ENCODE measurements around the gene UGT1A8. TPM values are rescaled to one million over a fixed set of nuclear protein-coding genes. Genes with fewer than 3 reads are reported as not detected.

UGT1A8 gene
- total and polyA plus RNA-seq, 10 donors = not detected

- H3K4me3 ChIP-seq = no peak within 1 kb of the TSS
- TF ChIP-seq POLR2AphosphoS5 (IDR thresholded peaks at IDR 0.05) (no peak), CTCF (IDR thresholded peaks at IDR 0.05 in 8 of 11, conservative IDR thresholded peaks at IDR 0.05 in 3 of 11) (no peak), POLR2A (IDR thresholded peaks at IDR 0.05) (no peak)
- H3K27ac ChIP-seq = no peak within 1 kb of the TSS
- peaks cover 0 to 26% (median 12%) of the 10 kb centered on the region in 8 donors for H3K9me3 ChIP-seq
- no peak for DNase-seq
- no peaks in the 10 kb centered on the region for H3K36me3 ChIP-seq
- intact Hi-C loops (cut with DNase I; ENCODE audit: low total_unique reads) = no loop called here
- peaks cover 0 to 7% (median 0%) of the 10 kb centered on the region in 7 donors for H3K27me3 ChIP-seq (replicated peaks in 1 of 7)
- WGBS, 5 donors = 75 to 94% (median 89%) methylated on average over 2 of the region's 2 CpGs
- H3K4me1 ChIP-seq = no peaks in the 10 kb centered on the region
Observed at GRCh38 chr2:233778030-233778429, 160.6 kb downstream of the UGT1A8 start, which contains the start of gene MROH2A. TSS of gene MROH2A (plus strand) at chr2:233778330. CDS start at chr2:233779359, 1,029 bp downstream.

GRCh38 chr2:233779722-233780121 lies 162.3 kb downstream of the UGT1A8 start:
- Histone ChIP-seq H3K27me3 (replicated peaks in 1 of 7) (peaks cover 0 to 11% (median 0%) of the 10 kb centered on the region in 7 donors), H3K4me1 (no peaks in the 10 kb centered on the region)
- intact Hi-C loops (cut with DNase I; ENCODE audit: low total_unique reads) = no loop called here

GRCh38 chr2:233780771-233781170 lies 163.3 kb downstream of the UGT1A8 start:
- no peak overlapping the region for H3K4me3 ChIP-seq
- intact Hi-C loops (cut with DNase I; ENCODE audit: low total_unique reads) = no loop called here
- H3K9me3 ChIP-seq = peaks cover 0 to 18% (median 7%) of the 10 kb centered on the region in 8 donors
- no peaks in the 10 kb centered on the region for H3K36me3 ChIP-seq
- 89 to 93% (median 91%) methylated on average over 4 of the region's 4 CpGs for WGBS, 5 donors
- TF ChIP-seq POLR2A (IDR thresholded peaks at IDR 0.05) (no peak), CTCF (IDR thresholded peaks at IDR 0.05 in 8 of 11, conservative IDR thresholded peaks at IDR 0.05 in 3 of 11) (no peak), POLR2AphosphoS5 (IDR thresholded peaks at IDR 0.05) (no peak)
- peaks cover 0 to 17% (median 0%) of the 10 kb centered on the region in 7 donors for H3K27me3 ChIP-seq (replicated peaks in 1 of 7)
- H3K4me1 ChIP-seq = no peaks in the 10 kb centered on the region
- H3K27ac ChIP-seq = no peak overlapping the region
- no peak for DNase-seq

More at GRCh38 chr2:233779722-233780121, 162.3 kb downstream of the UGT1A8 start:
- Histone ChIP-seq H3K9me3 (peaks cover 0 to 26% (median 12%) of the 10 kb centered on the region in 8 donors), H3K36me3 (no peaks in the 10 kb centered on the region), H3K4me3 (no peak overlapping the region), H3K27ac (no peak overlapping the region)
- 82 to 92% (median 88%) methylated on average over 3 to 4 of the region's 4 CpGs for WGBS, 5 donors
- no peak for TF ChIP-seq POLR2A (IDR thresholded peaks at IDR 0.05)
- no peak for TF ChIP-seq POLR2AphosphoS5 (IDR thresholded peaks at IDR 0.05)
- TF ChIP-seq CTCF (IDR thresholded peaks at IDR 0.05 in 8 of 11, conservative IDR thresholded peaks at IDR 0.05 in 3 of 11) = no peak
- no peak for DNase-seq

- intact Hi-C loops (cut with DNase I; ENCODE audit: low total_unique reads) = no loop called here
- 82 to 95% (median 90%) methylated on average over 6 to 7 of the region's 7 CpGs for WGBS, 5 donors
Observed at GRCh38 chr2:233789554-233789953, 172.1 kb downstream of the UGT1A8 start.

More at GRCh38 chr2:233789554-233789953, 172.1 kb downstream of the UGT1A8 start:
- Histone ChIP-seq H3K27ac (no peak overlapping the region), H3K27me3 (replicated peaks in 1 of 7) (peaks cover 0 to 28% (median 0%) of the 10 kb centered on the region in 7 donors), H3K4me1 (no peaks in the 10 kb centered on the region), H3K9me3 (no peaks in the 10 kb centered on the region), H3K36me3 (no peaks in the 10 kb centered on the region), H3K4me3 (no peak overlapping the region)
- peak; percentile 50 for DNase-seq
- no peak for TF ChIP-seq CTCF (IDR thresholded peaks at IDR 0.05 in 8 of 11, conservative IDR thresholded peaks at IDR 0.05 in 3 of 11)
- no peak for TF ChIP-seq POLR2AphosphoS5 (IDR thresholded peaks at IDR 0.05)
- TF ChIP-seq POLR2A (IDR thresholded peaks at IDR 0.05) = no peak

Data from spleen (tissue), 11 donors.